ENCODE data around the gene CELA1. TPM values are rescaled to one million over a fixed set of nuclear protein-coding genes. Genes with fewer than 3 reads are reported as not detected.

Gene CELA1
- total RNA-seq, 3 donors from 2014 or later (not counting 1 experiment from before 2014, with no cell fraction given) = 0.53 to 0.66 TPM; not detected in 1

- TF ChIP-seq CTCF (IDR thresholded peaks at IDR 0.05) = no peak
- Mint-ChIP-seq H3K36me3 (peaks cover 9% of the 10 kb centered on the region), H3K4me1 (peaks cover 33 to 40% of the 10 kb centered on the region in 2 donors), H3K27ac (peak overlapping the region in 1 of 2 donors; percentile 87), H3K9me3 (no peaks in the 10 kb centered on the region), H3K27me3 (ENCODE audit: low read depth in 2 of 2) (no peaks in the 10 kb centered on the region), H3K4me3 (no peak overlapping the region)
- intact Hi-C loops (cut with micrococcal nuclease) = no loop called here
- H3K4me3 ChIP-seq (ENCODE audit: low read length) = no peak overlapping the region
- peaks cover 13% of the 10 kb centered on the region for H3K36me3 ChIP-seq (ENCODE audit: control insufficient read depth, insufficient read depth, low read length)
- no peaks in the 10 kb centered on the region for H3K9me3 ChIP-seq (ENCODE audit: control insufficient read depth, insufficient read depth, low read length)
- peaks cover 30% of the 10 kb centered on the region for H3K4me1 ChIP-seq (ENCODE audit: control insufficient read depth, insufficient read depth, low read length)
- ATAC-seq (no peak), DNase-seq (no peak)
- no peaks in the 10 kb centered on the region for H3K27me3 ChIP-seq (ENCODE audit: control insufficient read depth, insufficient read depth, low read length)
- no peak overlapping the region for H3K27ac ChIP-seq (ENCODE audit: low read length)
- 99% methylated on average over 6 of the region's 9 CpGs for WGBS (ENCODE audit: insufficient coverage)
These were observed 24.2 kb upstream of the CELA1 start for GRCh38 chr12:51370667-51371066.

- peak overlapping the region; percentile 72 for H3K27ac ChIP-seq (ENCODE audit: low read length)
- Mint-ChIP-seq H3K27ac (peak overlapping the region; percentile 82 to 87), H3K4me1 (peaks cover 33% of the 10 kb centered on the region in 2 donors), H3K4me3 (peak overlapping the region; percentile 80), H3K36me3 (no peaks in the 10 kb centered on the region), H3K27me3 (ENCODE audit: low read depth in 2 of 2) (no peaks in the 10 kb centered on the region), H3K9me3 (no peaks in the 10 kb centered on the region)
- no peak for DNase-seq
- WGBS (ENCODE audit: insufficient coverage) = 50% methylated on average over 3 of the region's 4 CpGs
- H3K36me3 ChIP-seq (ENCODE audit: control insufficient read depth, insufficient read depth, low read length) = peaks cover 10% of the 10 kb centered on the region
- peaks cover 30% of the 10 kb centered on the region for H3K4me1 ChIP-seq (ENCODE audit: control insufficient read depth, insufficient read depth, low read length)
- TF ChIP-seq CTCF (IDR thresholded peaks at IDR 0.05) = no peak
- intact Hi-C loops (cut with micrococcal nuclease) = loop anchor here (1.0 to 2.0 kb wide), 4 partner anchors 22 to 55 kb away; partner anchors contain the start of genes BIN2, GALNT6 and SLC4A8
- no peaks in the 10 kb centered on the region for H3K9me3 ChIP-seq (ENCODE audit: control insufficient read depth, insufficient read depth, low read length)
- H3K4me3 ChIP-seq (ENCODE audit: low read length) = no peak overlapping the region
- ATAC-seq = no peak
- no peaks in the 10 kb centered on the region for H3K27me3 ChIP-seq (ENCODE audit: control insufficient read depth, insufficient read depth, low read length)
These were observed 23.1 kb upstream of the CELA1 start for GRCh38 chr12:51369581-51369980.

GRCh38 chr12:51368640-51369517 lies 22.4 kb upstream of the CELA1 start:
- Mint-ChIP-seq H3K27ac (peak overlapping the region; percentile 82 to 87), H3K4me1 (peaks cover 31 to 33% of the 10 kb centered on the region in 2 donors), H3K36me3 (no peaks in the 10 kb centered on the region), H3K4me3 (peak overlapping the region; percentile 80), H3K27me3 (ENCODE audit: low read depth in 2 of 2) (no peaks in the 10 kb centered on the region), H3K9me3 (no peaks in the 10 kb centered on the region)
- ATAC-seq (peak; percentile 91 to 95 (median 91)), DNase-seq (peak; percentile 77 to 97)
- peak overlapping the region; percentile 72 for H3K27ac ChIP-seq (ENCODE audit: low read length)
- peaks cover 30% of the 10 kb centered on the region for H3K4me1 ChIP-seq (ENCODE audit: control insufficient read depth, insufficient read depth, low read length)
- 11% methylated on average over 13 of the region's 17 CpGs for WGBS (ENCODE audit: insufficient coverage)
- peaks cover 5% of the 10 kb centered on the region for H3K36me3 ChIP-seq (ENCODE audit: control insufficient read depth, insufficient read depth, low read length)
- H3K4me3 ChIP-seq (ENCODE audit: low read length) = no peak overlapping the region
- H3K9me3 ChIP-seq (ENCODE audit: control insufficient read depth, insufficient read depth, low read length) = no peaks in the 10 kb centered on the region
- H3K27me3 ChIP-seq (ENCODE audit: control insufficient read depth, insufficient read depth, low read length) = no peaks in the 10 kb centered on the region
- intact Hi-C loops (cut with micrococcal nuclease) = loop anchor here (1.0 to 2.0 kb wide), 4 partner anchors 22 to 56 kb away; partner anchors contain the start of genes BIN2, GALNT6 and SLC4A8
- TF ChIP-seq CTCF (IDR thresholded peaks at IDR 0.05) = no peak
